Measurements from ENCODE around the gene HHIP.

GRCh38 chr4:144686921-144687320 lies 41.0 kb downstream of the HHIP start:
- TF ChIP-seq CTCF (IDR thresholded peaks at IDR 0.05; ENCODE audit: low read depth, low read length, missing input control) (no peak), RXRA (IDR thresholded peaks at IDR 0.05) (no peak), MAX (IDR thresholded peaks at IDR 0.05) (no peak), GABPA (IDR thresholded peaks at IDR 0.05 in 1 of 2, conservative IDR thresholded peaks at IDR 0.05 in 1 of 2) (no peak), JUND (IDR thresholded peaks at IDR 0.05) (no peak), ATF3 (IDR thresholded peaks at IDR 0.05) (no peak)
